Pons (tissue), 1 donor: ENCODE measurements around the gene TRNT1.

Source experiments
- DNase-seq: peaks from one replicate; pipeline ENCODE4 v3.0.0-alpha.2; 2016; ENCODE audit warnings: low spot score

TRNT1 gene

GRCh38 chr3:3110749-3111361 lies 15.9 kb upstream of the TRNT1 start:
- no peak for DNase-seq

- no peak for DNase-seq
These were observed 13.6 kb upstream of the TRNT1 start for GRCh38 chr3:3113042-3113709.

DNA sequence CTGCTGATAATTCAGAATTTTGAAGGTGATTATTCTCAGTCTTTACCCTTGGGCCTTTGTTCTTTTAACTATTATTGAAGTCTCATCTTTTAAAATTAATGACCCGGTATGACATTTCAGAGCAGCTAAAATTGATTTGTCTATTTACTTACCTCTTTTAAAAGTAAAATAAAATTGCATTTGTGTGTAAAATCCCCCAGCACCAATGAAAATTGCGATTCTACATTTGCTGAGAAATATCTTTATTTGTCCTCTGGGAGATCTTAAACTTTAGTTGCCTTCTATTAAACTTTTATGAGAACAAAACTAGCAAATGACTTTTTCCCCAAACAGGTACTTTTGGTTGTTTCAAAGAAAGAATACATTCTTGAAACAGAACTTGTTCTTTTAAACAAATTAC lies 9.1 kb upstream of the TRNT1 start:
- DNase-seq = no peak

DNA sequence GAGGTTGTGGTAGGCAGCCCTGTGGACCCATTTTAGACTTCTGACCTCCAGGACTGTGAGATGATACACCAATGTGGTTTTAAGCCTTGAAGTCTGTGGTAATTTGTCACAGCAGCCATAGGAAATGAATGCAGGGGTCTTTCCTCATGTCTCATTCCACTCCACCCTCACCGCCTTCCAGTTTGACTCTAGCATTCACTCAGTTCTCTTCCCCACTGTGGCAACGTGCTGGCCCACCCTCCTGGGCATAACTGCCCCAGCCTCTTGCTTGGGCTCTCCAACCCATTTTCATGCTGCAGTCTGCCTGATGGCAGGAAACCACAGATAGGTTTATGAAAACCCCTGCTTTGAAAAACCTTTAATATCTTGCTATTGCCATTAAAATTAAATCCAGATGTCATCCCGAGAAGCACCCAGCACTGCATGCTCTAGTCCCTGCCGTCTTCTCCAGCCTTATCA lies 7.3 kb upstream of the TRNT1 start:
- no peak for DNase-seq

GRCh38 chr3:3125977-3126376 lies 763 bp upstream of the TRNT1 start:
- no peak for DNase-seq

DNA sequence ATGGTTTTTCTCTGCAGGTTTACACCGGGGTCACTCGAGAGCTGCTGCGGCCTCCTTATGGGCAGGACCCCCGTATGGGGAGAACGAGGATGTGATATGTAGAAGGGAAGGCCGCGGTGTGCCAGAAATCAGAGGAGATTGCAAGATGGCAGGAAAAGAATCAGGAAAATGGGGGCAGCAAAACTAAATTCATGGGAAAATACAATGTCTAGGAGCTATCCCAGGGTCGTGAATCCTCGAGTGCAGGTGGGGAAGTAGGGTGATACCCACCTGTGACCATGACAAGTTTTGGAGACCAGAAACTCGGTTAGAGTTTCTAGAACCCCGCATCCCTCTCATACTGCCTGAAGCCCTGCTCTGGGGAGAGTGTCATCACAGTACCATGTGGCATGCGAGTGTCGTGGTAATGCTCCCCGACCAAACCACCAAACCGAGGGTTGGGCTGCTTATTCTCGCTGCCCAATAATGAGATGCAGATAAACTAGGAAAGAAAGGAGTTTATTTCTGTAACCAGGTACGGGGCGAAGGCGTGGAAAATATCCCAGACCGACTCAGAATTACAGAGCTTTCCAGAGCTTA lies 781 bp downstream of the TRNT1 start:
- DNase-seq = no peak

DNA sequence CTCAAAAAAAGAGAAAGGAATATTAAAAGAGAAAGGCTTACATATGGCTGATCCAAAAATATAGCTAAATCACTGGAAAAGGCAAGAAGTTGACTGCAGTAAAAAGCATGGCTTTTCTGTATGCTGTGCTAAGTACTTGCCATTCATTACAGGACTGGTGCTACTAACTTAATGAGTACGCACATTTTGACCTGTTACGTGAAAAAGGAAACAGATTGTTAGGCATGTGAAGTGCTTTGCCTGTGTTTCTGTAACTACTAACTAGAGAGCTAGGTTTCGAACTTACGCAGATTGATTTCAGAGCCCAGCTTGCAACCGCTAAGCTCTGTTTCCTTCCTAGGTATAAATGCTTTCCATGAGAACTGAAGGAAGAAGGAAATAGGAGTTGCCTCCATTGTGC lies 2.8 kb downstream of the TRNT1 start:
- no peak for DNase-seq

DNA sequence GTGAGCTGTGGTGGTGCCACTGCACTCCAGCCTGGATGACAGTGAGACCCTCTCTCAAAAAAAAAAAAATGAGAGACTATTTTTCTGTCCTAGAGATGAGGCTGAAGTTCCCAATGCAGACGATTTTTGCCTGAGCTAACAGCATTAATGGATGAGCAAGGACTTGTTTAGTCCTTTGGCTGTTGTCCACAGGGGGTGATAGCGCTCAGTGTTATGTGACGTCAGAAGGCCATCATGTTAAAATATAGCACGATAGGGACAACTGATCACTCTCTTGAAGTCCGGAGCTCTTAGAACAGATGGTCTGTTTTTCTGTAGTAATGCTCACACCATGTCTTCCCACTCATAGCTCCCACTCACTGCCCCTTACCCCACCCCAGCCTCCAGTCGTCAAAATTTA lies 6.8 kb downstream of the TRNT1 start:
- DNase-seq = no peak

DNA sequence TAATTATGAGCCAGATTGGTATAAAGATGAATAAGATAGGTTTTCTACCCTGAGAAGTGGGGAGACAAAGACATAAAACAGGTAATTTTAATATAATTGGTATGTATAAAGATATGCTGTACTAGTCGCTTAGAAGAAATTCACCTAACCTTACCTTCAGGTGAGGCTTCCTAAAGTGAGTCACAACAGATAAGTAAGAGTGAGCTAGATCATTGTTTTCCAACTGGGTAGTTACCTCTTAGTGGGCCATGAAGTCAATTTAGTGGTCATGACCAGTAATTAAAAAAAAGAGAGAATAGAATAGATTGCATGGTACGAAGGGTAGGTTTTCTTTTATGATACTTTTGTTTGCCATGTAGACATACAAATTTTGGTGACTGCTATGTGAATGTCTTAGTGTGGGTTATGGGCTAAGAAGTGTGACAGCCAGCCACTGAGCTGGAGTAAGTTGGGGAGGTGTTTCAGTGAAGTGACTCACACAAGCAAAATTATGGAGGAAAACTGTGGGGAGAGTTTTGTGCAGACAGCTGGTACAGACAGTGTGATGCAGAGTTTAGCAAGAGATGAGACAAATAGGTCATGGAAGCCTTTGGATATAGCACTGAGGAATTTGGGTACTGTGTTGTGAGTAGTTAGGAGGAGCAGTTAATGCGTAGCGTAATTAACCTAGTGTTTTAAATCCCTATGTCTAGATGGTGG lies 8.2 kb downstream of the TRNT1 start:
- no peak for DNase-seq

DNA sequence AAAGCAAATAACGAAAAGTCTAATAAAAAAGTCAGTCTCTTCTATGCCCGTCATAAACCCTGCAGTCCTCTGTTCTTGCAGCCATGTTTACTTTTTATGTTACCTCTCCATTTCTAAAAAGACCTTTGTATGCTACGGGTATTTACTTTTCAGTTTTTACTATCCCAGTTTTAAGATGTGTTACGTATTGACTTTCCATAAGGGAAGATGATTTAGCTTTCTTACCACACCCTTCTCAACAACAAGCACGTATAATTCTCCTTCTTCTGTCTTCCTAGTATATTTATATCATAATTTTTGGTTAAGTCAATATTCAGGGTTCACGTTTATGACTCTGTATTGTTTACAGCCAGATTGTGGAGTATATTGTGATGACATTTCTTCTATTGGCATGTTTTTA lies 10.8 kb downstream of the TRNT1 start:
- DNase-seq = no peak

DNA sequence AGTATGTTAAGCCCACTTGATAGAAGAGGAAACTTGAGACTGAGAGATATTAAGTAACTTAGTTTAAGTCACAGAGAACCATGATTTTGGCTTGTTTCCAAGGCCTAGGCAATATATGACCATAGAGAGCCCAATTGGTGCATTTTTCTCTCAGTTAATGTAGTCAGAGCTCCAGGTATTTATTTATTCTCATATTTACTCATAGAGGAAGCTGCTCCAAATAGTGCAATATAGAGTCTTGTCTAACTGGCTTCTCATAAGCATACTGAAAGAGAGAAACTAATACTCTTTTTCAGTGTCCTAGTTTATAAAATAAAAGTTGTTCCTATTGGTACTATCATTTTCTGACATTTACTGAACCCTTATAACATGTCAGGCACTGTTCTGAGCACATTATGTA lies 15.2 kb downstream of the TRNT1 start:
- no peak for DNase-seq

DNA sequence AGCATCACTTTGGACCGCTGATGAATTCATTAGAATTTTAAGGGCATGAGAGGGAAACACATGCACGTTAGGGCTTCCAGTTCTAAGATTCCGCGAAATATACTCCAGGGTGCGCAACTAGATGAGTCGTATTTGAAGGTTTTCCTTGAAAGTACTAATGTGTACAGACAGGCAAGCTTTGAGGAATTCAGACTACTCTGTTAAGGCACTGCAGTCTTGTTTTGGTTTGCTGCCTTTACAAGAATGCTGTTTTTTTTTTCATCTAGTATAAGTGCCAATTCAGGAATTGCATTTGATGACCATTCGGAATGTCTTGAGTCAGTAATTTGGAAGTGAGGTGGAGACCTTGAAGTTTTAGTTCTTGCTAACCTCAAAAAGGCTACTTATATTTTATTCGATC lies 19.1 kb downstream of the TRNT1 start:
- no peak for DNase-seq

- no peak for DNase-seq
These were observed 22.8 kb downstream of the TRNT1 start for GRCh38 chr3:3149560-3149959.

DNA sequence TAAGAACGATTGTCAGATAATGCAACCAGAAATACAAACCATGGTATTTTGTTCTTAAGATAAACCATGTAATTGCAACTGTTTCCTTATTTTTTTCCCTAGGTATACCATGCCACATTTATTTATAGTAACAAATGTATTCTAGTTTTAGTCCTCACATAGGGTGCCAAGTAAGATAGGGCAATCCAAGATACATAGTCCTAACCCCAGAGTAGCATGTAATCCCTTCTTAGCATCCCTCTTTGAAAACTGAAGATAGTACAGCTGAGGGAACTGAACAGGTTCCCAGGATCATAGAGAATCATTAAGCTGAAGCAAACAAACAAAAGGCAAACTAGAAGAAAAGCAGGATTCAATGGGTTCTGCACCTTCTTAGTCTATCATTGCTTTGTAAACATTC lies 24.8 kb downstream of the TRNT1 start:
- no peak for DNase-seq

- DNase-seq = no peak
These were observed 28.3 kb downstream of the TRNT1 start for GRCh38 chr3:3154879-3155610.

- no peak for DNase-seq
These were observed 30.7 kb downstream of the TRNT1 start for GRCh38 chr3:3157484-3157883.

DNA sequence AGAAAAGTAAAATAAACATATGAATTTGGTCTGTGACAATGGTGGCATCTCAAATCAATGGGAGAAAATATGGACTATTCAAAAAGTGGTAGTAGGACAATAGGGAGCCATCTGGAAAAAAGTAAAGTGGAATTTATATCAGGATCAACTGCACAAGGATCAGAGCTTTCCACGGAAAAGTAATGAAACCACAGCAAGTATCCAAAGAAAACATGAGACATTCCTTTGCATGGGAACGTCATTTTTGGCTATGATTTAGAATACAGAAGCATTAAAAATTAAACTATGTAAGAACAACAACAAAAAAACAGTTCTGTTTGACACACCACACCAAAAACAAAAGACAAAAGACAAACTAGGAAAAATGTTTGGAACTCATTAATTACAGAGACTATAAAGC lies 34.1 kb downstream of the TRNT1 start:
- no peak for DNase-seq

DNA sequence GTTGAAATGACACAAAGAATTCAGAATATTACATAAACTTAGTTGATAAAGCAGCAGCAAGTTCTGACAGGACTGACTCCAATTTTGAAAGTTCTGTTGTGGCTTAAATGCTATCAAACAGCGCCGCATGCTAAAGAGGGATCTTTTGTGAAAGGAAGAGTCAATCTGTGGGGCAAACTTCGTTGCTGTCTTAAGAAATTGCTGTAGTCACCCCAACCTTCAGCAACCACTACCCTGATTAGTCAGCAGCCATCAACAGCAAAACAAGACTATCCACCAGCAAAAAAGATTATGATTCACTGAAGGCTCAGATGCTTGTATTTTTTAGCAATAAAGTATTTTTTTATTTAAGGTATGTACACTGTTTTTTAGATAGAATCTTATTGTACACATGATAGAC lies 38.5 kb downstream of the TRNT1 start:
- no peak for DNase-seq

GRCh38 chr3:3165650-3166049 lies 38.9 kb downstream of the TRNT1 start:
- DNase-seq = no peak

- peak; percentile 43 for DNase-seq
These were observed 44.3 kb downstream of the TRNT1 start for GRCh38 chr3:3170998-3171397.

DNA sequence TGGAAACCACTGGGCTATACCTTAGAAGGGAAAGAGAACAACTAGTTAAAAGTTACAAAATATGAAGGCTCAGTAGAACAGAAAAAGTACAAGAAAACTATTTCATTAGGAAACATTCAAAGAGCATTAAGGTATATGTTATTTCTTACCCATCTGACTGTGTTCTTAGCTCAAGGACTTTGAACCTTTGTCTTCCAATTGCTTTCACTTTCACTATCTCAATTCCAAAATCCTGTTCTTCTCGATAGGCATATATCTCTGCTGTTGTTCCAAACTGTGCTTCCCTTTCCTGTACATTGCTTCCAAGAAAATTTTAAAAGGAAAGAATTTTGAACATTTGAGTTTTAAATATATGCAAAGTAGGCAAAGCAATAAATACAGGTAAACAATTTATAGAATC lies 45.9 kb downstream of the TRNT1 start:
- no peak for DNase-seq

DNA sequence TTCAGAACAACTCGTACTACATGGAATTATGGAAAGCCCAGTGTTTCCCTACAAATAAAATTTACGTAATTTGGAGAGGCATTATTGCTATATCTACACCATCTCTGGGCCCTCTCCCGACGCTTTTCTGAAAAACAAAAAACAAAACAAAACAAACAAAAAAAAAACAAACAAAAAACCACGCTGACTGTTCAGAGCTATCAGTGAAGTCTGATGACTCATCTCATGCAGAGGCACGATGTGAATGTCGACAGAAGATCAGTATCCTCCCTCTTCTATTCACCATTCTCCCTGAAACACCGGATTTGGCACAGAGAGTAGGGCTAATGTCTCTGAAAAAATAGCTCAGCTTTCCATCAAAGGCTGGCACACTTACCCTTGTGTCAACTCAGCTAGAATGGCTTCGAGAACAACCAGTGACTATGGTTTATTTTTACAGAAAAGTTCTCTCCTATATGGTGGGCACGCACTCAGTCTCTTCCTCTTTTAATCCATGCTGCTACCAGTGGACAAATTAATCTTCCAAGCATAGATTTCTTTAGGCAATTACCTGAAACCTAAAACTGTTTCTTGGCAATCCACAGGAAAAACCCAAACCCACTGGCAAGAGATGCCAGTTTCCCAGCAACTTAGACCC lies 51.2 kb downstream of the TRNT1 start:
- no peak for DNase-seq
